GM18499 (cell line): Measurements from ENCODE around the gene SIGLEC7.

ENCODE experiments used
- ATAC-seq: cut with Tn5 transposase; IDR thresholded peaks from one replicate; pipeline ENCODE4 v1.9.1; 2021; ENCODE audit warnings: moderate number of reproducible peaks; ENCODE audit not compliant: insufficient read depth, unreplicated experiment

The SIGLEC7 gene

DNA sequence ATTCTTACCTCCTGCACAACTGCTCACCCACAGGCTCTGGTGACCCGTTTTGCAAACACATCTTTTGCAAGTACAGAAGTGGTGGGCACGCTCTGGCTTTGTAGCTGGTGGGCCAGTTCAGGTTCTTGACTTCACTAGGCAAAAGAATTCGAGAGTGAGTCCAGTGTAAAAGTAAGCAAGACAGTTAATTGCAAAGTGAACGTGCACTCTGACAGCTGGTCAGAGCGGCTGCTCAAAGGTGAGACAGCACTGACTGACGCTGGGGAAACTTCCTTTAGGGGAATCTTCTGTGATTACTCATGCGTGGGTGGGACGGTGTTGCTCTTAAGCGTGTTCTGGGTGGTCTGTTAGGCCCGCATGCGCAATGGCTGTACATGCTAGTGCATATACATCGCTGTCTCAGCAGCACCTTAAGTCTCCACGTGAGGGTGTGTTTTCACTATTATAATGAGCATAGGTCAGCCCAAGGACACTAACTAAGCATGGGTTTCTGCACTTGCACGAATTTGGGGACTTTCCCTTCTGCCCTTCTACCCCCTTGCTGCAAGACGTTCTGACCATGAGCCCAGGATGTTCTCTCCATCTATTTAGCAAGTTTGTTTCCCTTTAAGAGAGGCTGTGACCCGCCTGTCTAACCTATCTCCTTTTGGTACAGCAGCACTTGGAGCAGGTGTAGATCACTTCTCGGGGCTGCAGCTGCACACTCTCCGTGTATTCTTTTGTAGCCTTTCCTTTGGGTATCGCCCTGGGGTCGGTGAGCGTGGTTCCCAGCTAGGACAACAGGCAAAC is 52.6 kb downstream of the SIGLEC7 start:
- no peak for ATAC-seq

DNA sequence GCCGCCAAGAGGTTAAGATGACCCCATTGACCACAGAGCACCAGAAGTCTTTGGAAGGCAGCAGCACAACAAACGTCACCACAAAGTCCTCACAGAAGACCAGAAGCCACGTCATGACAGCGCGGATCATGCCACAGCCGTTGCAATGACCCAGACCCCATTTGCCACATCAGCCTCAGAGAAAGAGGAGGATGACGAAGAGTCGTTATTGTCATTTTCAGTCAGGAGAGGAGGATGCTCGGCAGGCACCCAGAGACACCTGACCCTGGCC is 53.1 kb downstream of the SIGLEC7 start:
- ATAC-seq, result no peak

DNA sequence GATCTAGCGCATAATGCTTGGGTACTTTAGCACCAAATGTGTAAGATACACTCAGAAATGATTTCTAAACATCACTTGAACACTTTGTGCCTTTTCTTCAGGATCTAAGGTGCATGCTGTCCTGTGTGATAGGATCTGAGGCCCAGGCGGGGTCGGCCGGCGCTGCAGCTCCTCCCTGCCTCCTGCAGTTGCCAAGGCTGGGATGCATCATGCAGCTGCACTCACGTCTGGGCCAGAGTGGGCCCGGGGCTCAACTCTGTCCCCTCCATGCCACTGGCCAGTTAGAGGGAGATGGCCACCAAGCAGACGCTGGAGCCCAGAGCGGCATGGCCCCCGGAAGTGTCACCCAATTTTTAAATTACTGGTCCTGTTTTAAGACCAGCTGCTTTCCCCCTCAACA is 53.5 kb downstream of the SIGLEC7 start:
- no peak for ATAC-seq

DNA sequence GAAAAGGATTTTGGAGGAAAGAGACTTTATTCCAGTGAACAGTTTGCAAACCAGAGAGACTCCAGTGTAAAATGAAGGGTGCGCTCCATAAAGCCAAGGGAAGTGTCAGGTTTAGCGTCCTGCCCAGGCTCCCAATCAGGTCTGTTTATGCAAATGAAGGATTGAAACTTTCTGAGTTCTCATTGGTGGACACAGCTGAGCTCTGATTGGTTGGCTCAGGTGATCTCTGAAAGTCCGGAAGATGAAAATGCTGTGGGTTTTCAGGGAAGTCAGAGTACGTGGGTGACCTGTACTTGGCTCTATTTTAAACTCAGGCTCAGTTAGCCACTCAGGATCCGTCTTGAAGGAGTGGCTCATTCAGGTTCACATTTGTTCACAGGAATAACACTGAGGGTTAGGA is 54.1 kb downstream of the SIGLEC7 start:
- no peak for ATAC-seq

DNA sequence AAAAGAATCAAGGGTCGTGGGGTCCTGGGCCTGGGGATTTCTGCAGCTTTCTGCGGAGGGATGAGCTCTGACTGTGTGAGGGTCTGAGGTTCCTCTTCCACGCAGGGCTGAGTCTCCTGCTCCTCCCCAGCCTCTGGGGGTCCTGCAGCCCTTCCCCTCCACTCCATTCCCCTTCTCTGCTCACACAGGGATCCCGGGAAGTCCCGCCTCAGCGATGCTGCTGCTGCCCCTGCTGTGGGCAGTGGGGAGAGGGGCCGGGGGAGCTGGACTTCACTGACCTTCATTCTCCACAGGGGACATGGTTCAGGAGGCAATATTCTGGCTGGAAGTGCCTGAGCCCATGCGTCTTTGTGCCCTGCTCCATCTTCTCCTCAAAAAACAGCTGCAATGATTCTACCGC is 56.5 kb downstream of the SIGLEC7 start:
- no peak for ATAC-seq

DNA sequence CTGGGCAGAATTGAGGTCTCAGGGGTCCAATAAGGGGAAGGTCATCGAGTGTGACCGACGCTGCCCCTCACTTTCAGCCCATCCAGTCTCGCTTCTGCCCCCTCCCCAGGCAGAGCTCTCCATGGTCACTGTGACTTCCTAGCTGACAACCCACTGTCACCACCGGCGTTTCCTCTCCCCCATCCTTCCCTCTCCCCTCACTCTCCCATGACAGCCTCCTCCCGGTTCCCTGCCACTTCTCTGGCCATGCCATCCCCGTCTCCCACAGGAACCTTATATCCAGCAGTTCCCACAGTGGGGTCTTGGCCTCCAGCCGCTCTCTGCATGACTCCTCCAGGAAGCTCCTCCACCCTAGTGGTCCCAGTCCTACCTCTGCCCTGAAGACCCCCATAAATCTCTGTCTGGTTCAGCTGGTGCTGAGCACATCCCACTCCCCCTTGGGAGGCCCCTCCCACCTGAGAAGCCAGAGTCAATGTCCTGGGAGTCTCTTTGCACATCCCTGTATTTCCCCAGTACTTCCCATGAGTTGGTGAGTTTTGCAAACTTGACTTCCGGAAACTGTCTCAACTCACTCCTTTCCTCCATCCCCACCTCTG is 58.1 kb downstream of the SIGLEC7 start:
- no peak for ATAC-seq

DNA sequence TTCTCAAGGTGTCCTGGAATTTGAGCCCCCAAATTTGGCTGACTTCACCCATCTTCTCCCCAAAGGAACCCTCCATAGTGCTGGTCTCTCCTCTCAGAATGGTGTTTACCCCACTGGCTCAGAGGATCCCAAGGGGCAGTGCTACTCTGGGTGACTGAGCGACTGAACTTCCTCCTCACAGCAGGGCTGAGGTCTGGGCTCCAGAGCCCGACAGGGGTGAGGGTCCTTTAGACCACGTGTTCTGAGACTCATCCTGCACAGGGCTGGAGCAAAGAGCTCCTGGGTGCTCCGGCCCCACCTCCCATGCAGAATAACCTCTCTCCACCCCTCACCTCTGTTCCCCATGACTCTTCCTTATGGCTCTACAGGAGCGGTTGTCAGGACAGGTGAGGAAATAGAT is 59.6 kb downstream of the SIGLEC7 start:
- ATAC-seq, result no peak
